Mucosa of descending colon (tissue), 3 donors: Measurements from ENCODE around the gene APBA2. TPM values are rescaled to one million over a fixed set of nuclear protein-coding genes. Genes with fewer than 3 reads are reported as not detected.

Experiments used
- ATAC-seq: fragments of 200-7000 bp; cut with Tn5 transposase; one replicate; pipeline ENCODE4 v1.9.1; 2020; ENCODE audit warnings: mild to moderate bottlenecking, moderate library complexity
- DNase-seq, 3 donors: peaks; one replicate each; pipeline ENCODE4 v3.0.0-alpha.2; 2020
- H3K36me3 ChIP-seq: fragments of 200-600 bp; one replicate; pipeline ENCODE4 v1.8.0; 2021; ENCODE audit warnings: low read depth, mild to moderate bottlenecking
- H3K4me1 ChIP-seq: fragments of 200-600 bp; one replicate; pipeline ENCODE4 v1.8.0; 2021; ENCODE audit warnings: low read depth, mild to moderate bottlenecking
- H3K4me3 ChIP-seq: fragments of 200-600 bp; one replicate; pipeline ENCODE4 v1.8.0; 2021; ENCODE audit warnings: mild to moderate bottlenecking
- H3K9me3 ChIP-seq: fragments of 200-600 bp; one replicate; pipeline ENCODE4 v1.8.0; 2021; ENCODE audit warnings: mild to moderate bottlenecking
- intact Hi-C, 2 donors: fragments of 100-400 bp; cut with DNase I in 1 of 2; cut with micrococcal nuclease in 1 of 2; formaldehyde crosslinking; loops; one replicate each; pipeline versions ENCODE4 v1.11.0 to v1.11.1; 2022; cut with DNase I, micrococcal nuclease
- total RNA-seq, 3 donors: library from RNA; stranded (reverse); fragmentation: NEBNext Ultra II Directional in 2 of 3; extraction: Animal tissue kit (Norgen Biotek cat#: 25700) in 2 of 3; gene quantifications; one replicate each; pipeline versions ENCODE4 v1.2.1 to v1.2.4, GENCODE V29; 2021 to 2023
- TF ChIP-seq, protein P1 (sequence below): fragments of 200-600 bp; IDR thresholded peaks from one replicate; pipeline ENCODE4 v1.8.0; 2022; ENCODE audit warnings: antibody characterized with exemption, mild to moderate bottlenecking
- donor health status: DM: no; HTN: no; CAD: no; lungs with moderate emphysema.
- donor health status: DM: no; HTN: no; CAD: no.
- donor health status: DM: no; HTN: yes; CAD: no.

The APBA2 gene
- total RNA-seq, 3 donors from 2014 or later: 0.69 to 2.0 (median 1.2) TPM

DNA sequence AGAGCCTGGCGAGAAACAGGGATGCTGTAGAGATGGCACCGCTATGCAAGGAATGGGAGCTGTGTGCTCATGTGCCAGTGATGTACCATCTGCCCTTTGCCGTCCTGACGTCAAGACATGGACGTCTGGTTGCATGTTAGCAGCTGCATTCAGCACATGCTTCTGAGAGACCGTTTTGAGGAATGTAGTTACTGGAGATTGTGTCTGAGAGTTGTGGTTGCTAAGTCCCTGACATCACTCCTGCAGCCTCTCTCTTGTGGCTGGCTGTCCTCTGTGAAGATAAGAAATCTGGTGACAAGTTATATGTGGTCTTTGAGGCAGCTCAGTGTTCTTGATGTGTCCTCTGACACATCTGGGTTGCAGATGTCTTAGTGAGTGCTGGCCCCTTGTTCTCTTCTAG, 165.1 kb downstream of the APBA2 start:
- H3K36me3 ChIP-seq: no peaks in the 10 kb centered on the region
- no peak for DNase-seq
- no peak for ATAC-seq
- TF ChIP-seq, protein P1, sequence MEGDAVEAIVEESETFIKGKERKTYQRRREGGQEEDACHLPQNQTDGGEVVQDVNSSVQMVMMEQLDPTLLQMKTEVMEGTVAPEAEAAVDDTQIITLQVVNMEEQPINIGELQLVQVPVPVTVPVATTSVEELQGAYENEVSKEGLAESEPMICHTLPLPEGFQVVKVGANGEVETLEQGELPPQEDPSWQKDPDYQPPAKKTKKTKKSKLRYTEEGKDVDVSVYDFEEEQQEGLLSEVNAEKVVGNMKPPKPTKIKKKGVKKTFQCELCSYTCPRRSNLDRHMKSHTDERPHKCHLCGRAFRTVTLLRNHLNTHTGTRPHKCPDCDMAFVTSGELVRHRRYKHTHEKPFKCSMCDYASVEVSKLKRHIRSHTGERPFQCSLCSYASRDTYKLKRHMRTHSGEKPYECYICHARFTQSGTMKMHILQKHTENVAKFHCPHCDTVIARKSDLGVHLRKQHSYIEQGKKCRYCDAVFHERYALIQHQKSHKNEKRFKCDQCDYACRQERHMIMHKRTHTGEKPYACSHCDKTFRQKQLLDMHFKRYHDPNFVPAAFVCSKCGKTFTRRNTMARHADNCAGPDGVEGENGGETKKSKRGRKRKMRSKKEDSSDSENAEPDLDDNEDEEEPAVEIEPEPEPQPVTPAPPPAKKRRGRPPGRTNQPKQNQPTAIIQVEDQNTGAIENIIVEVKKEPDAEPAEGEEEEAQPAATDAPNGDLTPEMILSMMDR: no peak
- H3K4me1 ChIP-seq: no peaks in the 10 kb centered on the region
- H3K9me3 ChIP-seq: no peaks in the 10 kb centered on the region
- intact Hi-C loops: no loop called here
- no peak overlapping the region for H3K4me3 ChIP-seq

DNA sequence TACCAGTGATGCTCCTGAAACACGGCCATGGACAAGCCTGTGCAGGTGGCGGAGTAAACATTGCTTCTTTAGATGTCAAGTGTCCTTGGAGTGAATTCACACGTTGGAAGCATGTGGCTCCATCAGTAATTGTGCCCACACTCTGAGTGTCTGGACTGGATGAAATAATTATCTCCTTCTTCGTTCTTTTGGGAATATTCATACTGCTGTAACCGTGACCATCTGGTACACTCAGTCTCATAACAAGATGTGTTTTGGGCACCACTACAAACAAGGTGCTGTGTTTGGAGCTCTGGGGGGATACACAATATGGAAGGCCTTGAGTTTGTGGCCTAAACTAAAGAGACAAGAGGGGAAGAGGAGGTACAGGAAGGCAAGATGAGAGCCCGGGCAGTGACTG, 165.6 kb downstream of the APBA2 start:
- H3K4me1 ChIP-seq: no peaks in the 10 kb centered on the region
- H3K36me3 ChIP-seq: no peaks in the 10 kb centered on the region
- intact Hi-C loops: no loop called here
- no peaks in the 10 kb centered on the region for H3K9me3 ChIP-seq
- DNase-seq (no peak), ATAC-seq (no peak)
- TF ChIP-seq, protein P1: no peak
- no peak overlapping the region for H3K4me3 ChIP-seq

DNA sequence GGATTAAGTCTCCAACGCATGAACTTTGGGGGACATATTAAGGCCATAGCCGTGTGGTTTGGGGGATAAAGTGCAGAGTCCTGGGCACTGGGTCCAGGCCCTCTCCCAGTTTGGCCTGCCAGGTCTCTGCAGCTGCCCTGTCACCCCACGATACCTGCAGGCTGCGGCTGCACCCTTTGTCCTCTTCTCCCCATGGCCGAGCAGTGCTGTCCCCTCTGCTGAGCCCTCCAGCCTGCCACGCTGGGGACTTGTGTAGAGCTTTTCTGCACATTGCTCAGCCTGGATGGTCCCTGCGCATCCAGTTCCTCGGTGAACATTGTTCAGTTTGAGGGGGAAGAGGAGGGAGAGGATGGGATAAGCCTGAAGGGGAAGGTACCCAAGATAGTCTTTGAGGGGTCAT, 167.2 kb downstream of the APBA2 start:
- Histone ChIP-seq H3K4me1 (no peaks in the 10 kb centered on the region), H3K9me3 (no peaks in the 10 kb centered on the region), H3K4me3 (no peak overlapping the region), H3K36me3 (no peaks in the 10 kb centered on the region)
- no peak for DNase-seq
- ATAC-seq: no peak
- TF ChIP-seq, protein P1: no peak
- intact Hi-C loops: no loop called here

DNA sequence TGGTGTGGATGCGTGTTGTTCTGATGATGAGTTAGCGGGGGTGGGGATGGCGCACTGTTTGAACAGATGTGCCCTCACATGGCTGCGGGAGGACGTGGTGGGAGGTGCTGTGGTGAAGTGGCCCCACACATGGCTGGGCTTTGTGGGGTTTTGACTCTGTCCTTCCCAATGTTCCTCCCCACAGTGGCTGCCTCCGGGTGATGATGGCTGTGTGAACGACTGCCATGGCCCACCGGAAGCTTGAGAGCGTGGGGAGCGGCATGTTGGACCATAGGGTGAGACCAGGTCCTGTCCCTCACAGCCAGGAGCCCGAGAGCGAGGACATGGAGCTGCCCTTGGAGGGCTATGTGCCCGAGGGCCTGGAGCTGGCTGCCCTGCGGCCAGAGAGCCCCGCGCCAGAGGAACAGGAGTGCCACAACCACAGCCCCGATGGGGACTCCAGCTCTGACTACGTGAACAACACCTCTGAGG, 167.9 kb downstream of the APBA2 start:
- H3K4me3 ChIP-seq: no peak overlapping the region
- intact Hi-C loops: no loop called here
- no peak for ATAC-seq
- TF ChIP-seq, protein P1: no peak
- no peaks in the 10 kb centered on the region for H3K9me3 ChIP-seq
- H3K4me1 ChIP-seq: no peaks in the 10 kb centered on the region
- no peaks in the 10 kb centered on the region for H3K36me3 ChIP-seq
- DNase-seq: no peak

DNA sequence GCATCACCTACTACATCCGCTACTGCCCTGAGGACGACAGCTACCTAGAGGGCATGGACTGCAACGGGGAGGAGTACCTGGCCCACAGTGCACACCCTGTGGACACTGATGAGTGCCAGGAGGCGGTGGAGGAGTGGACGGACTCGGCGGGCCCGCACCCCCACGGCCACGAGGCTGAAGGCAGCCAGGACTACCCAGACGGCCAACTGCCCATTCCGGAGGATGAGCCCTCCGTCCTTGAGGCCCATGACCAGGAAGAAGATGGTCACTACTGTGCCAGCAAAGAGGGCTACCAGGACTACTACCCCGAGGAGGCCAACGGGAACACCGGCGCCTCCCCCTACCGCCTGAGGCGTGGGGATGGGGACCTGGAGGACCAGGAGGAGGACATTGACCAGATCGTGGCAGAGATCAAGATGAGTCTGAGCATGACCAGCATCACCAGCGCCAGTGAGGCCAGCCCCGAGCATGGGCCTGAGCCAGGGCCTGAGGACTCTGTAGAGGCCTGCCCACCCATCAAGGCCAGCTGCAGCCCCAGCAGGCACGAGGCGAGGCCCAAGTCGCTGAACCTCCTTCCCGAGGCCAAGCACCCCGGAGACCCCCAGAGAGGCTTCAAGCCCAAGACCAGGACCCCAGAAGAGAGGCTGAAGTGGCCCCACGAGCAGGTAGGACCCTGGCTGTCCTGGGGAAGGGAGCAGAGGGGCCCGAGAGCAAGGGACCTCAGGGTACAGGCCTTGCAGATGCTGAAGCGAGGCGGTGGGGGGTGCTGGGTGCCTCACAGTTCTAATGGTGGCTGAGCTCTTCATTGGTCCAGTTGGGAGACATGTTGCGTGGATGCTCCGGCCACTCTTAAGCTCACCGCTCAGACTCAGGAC, 168.6 kb downstream of the APBA2 start:
- TF ChIP-seq, protein P1: no peak
- intact Hi-C loops: no loop called here
- Histone ChIP-seq H3K36me3 (no peaks in the 10 kb centered on the region), H3K4me1 (no peaks in the 10 kb centered on the region), H3K9me3 (no peaks in the 10 kb centered on the region), H3K4me3 (no peak overlapping the region)
- DNase-seq (no peak), ATAC-seq (no peak)
